Measurements from ENCODE around the gene FYCO1. TPM values are rescaled to one million over a fixed set of nuclear protein-coding genes. Genes with fewer than 3 reads are reported as not detected.

FYCO1 gene
- total RNA-seq, 4 donors from 2014 or later = 35.8 to 51.2 (median 43.8) TPM

GRCh38 chr3:45949432-45949831 is 46.2 kb downstream of the FYCO1 start:
- H3K27ac ChIP-seq = peak overlapping the region; percentile 53 to 80 (median 62)
- H3K9me3 ChIP-seq = no peaks in the 10 kb centered on the region
- DNase-seq = no peak
- H3K4me1 ChIP-seq = peaks cover 0 to 5% (median 0%) of the 10 kb centered on the region in 4 donors
- TF ChIP-seq CTCF (IDR thresholded peaks at IDR 0.05) (no peak), POLR2A (IDR thresholded peaks at IDR 0.05) (no peak)
- no peaks in the 10 kb centered on the region for H3K27me3 ChIP-seq
- no peak overlapping the region for H3K4me3 ChIP-seq
- peaks cover 0 to 85% (median 5%) of the 10 kb centered on the region in 3 donors for H3K36me3 ChIP-seq

- H3K4me1 ChIP-seq = peaks cover 0 to 5% (median 0%) of the 10 kb centered on the region in 4 donors
- no peaks in the 10 kb centered on the region for H3K9me3 ChIP-seq
- H3K4me3 ChIP-seq = no peak overlapping the region
- TF ChIP-seq POLR2A (IDR thresholded peaks at IDR 0.05) = no peak
- no peak for TF ChIP-seq CTCF (IDR thresholded peaks at IDR 0.05)
- peak overlapping the region in 3 of 4 donors; percentile 53 to 80 (median 57) for H3K27ac ChIP-seq
- H3K36me3 ChIP-seq = peaks cover 0 to 80% (median 5%) of the 10 kb centered on the region in 3 donors
- H3K27me3 ChIP-seq = no peaks in the 10 kb centered on the region
- no peak for DNase-seq
These were observed 46.7 kb downstream of the FYCO1 start for GRCh38 chr3:45948881-45949280.

- peak overlapping the region in 3 of 4 donors; percentile 19 to 80 (median 53) for H3K27ac ChIP-seq
- peaks cover 0 to 75% (median 5%) of the 10 kb centered on the region in 3 donors for H3K36me3 ChIP-seq
- H3K27me3 ChIP-seq = no peaks in the 10 kb centered on the region
These were observed 47.3 kb downstream of the FYCO1 start for GRCh38 chr3:45948311-45948781.

GRCh38 chr3:45947361-45947760 is 48.3 kb downstream of the FYCO1 start:
- DNase-seq = no peak
- H3K36me3 ChIP-seq = peaks cover 0 to 65% (median 5%) of the 10 kb centered on the region in 3 donors
- H3K27ac ChIP-seq = peak overlapping the region; percentile 19 to 80 (median 30)

More at GRCh38 chr3:45948311-45948781, 47.3 kb downstream of the FYCO1 start:
- H3K4me3 ChIP-seq = no peak overlapping the region
- H3K9me3 ChIP-seq = no peaks in the 10 kb centered on the region
- DNase-seq = no peak
- TF ChIP-seq POLR2A (IDR thresholded peaks at IDR 0.05) (no peak), CTCF (IDR thresholded peaks at IDR 0.05) (no peak)
- H3K4me1 ChIP-seq = peaks cover 0 to 5% (median 0%) of the 10 kb centered on the region in 4 donors

GRCh38 chr3:45946875-45947274 is 48.7 kb downstream of the FYCO1 start:
- no peaks in the 10 kb centered on the region for H3K9me3 ChIP-seq
- TF ChIP-seq CTCF (IDR thresholded peaks at IDR 0.05) = no peak
- no peak for TF ChIP-seq POLR2A (IDR thresholded peaks at IDR 0.05)
- peaks cover 0 to 5% (median 0%) of the 10 kb centered on the region in 4 donors for H3K4me1 ChIP-seq
- peaks cover 0 to 60% (median 5%) of the 10 kb centered on the region in 3 donors for H3K36me3 ChIP-seq
- DNase-seq = no peak
- H3K27me3 ChIP-seq = no peaks in the 10 kb centered on the region
- peak overlapping the region in 3 of 4 donors; percentile 21 to 80 (median 38) for H3K27ac ChIP-seq
- H3K4me3 ChIP-seq = no peak overlapping the region

More at GRCh38 chr3:45947361-45947760, 48.3 kb downstream of the FYCO1 start:
- Histone ChIP-seq H3K4me3 (no peak overlapping the region), H3K4me1 (peaks cover 0 to 5% (median 0%) of the 10 kb centered on the region in 4 donors), H3K27me3 (no peaks in the 10 kb centered on the region), H3K9me3 (no peaks in the 10 kb centered on the region)
- TF ChIP-seq POLR2A (IDR thresholded peaks at IDR 0.05) = no peak
- TF ChIP-seq CTCF (IDR thresholded peaks at IDR 0.05) = no peak

All from Peyer's patch (tissue), 4 donors.